Erythroblast (primary cell): ENCODE measurements around the gene RGS1.
"Not testable (repeated sequence)": the region's sequence is repeated elsewhere in the genome, so short reads cannot be mapped to it uniquely, and the experiment has no call there.

Experiments
- DNase-seq, 2 experiments: peaks; one replicate each; lab custom pipeline; 2025; lab: John Stamatoyannopoulos, UW
- GATA1 ChIP-seq: IDR thresholded peaks from 2 replicates; pipeline ENCODE4 v1.6.1; 2011; ENCODE audit warnings: low read depth, mild to moderate bottlenecking, control low read depth, low read length, moderate library complexity
- POLR2A ChIP-seq: IDR thresholded peaks from 2 replicates; pipeline ENCODE4 v1.6.1; 2011; ENCODE audit warnings: mild to moderate bottlenecking, low read length

The RGS1 gene, protein sequence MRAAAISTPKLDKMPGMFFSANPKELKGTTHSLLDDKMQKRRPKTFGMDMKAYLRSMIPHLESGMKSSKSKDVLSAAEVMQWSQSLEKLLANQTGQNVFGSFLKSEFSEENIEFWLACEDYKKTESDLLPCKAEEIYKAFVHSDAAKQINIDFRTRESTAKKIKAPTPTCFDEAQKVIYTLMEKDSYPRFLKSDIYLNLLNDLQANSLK

DNA sequence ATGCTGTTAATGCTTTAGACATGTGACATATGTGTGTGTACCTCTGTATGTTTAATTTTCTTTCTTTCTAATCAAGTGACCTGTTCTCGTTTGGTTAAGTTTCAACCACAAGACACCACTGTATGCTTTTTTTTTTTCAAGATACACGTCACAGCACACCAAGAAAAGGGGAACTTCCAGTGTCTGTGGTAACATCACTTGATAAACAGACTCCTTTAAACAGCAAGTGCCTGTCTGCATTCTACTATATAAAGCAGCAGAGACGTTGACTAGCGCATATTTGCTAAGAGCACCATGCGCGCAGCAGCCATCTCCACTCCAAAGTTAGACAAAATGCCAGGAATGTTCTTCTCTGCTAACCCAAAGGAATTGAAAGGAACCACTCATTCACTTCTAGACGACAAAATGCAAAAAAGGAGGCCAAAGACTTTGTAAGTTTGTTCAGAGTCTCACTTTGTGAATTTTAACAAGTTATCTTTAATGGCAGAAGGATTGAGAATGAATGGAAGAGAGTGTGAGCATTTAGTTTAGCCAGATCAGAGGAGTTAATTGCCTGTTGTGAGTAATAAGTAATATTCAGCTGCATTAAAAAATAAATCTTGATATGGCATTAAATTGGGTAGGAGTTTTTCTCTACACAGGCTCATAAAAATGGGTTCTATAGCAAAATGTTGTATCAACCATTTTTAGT is at the start of gene RGS1:
Gene RGS1, plus strand, starts transcription at position 275 of the 691 bp plus-strand sequence. Its CDS starts 20 bp downstream, at position 295.
- TF ChIP-seq POLR2A = peak; percentile 70
- no peak for TF ChIP-seq GATA1
- DNase-seq = no peak

DNA sequence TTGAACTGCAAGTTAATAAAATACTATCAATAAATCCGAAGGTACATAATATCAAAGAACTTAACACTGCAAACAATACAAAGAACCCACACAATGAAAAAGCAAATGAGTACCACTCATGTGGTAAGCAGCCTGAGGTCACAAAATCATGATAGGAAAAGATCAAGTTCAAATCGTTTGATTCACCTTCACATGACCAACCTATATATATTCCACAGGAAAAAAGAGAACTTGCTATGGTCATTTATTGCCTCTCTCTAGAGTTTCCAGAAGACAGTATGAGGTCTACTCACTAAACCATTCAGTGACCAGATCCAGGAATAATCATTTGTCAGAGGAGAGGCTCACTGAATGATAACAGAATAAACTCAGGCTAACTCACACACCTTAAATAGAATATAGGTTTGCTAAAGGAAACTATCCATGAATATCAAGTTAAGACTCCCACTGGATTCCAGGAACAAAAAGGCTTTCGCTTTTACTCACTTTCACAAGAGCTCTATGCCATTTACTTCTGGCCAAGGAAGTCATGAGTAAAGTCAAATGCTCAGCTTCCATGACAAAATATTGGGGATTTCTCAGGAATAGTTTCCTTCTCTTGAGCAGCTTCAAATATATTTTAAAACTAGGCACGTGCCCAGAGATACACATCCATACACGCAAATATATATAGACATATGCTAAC is 48.3 kb upstream of the RGS1 start:
- DNase-seq = no peak
- TF ChIP-seq GATA1 (no peak), POLR2A (no peak)

DNA sequence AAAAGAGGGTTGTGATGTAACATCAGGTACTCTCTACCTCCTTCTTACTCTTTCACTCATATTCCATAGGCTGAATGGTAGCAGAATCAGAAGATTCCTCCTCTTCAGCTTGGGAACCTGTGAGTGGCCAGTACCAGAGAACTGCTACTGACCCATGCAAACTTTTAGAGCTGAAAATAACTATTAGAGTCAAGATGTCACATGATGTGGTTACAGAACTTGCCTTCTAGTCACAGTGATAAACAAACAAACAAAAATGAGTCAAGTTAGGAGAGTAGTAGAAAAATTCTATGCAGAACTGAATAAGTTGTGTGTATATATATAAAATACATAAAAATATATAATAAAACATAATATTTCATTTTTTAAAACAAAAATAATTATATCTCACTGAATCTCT is 47.6 kb upstream of the RGS1 start:
- no peak for DNase-seq
- TF ChIP-seq GATA1 (no peak), POLR2A (no peak)

DNA sequence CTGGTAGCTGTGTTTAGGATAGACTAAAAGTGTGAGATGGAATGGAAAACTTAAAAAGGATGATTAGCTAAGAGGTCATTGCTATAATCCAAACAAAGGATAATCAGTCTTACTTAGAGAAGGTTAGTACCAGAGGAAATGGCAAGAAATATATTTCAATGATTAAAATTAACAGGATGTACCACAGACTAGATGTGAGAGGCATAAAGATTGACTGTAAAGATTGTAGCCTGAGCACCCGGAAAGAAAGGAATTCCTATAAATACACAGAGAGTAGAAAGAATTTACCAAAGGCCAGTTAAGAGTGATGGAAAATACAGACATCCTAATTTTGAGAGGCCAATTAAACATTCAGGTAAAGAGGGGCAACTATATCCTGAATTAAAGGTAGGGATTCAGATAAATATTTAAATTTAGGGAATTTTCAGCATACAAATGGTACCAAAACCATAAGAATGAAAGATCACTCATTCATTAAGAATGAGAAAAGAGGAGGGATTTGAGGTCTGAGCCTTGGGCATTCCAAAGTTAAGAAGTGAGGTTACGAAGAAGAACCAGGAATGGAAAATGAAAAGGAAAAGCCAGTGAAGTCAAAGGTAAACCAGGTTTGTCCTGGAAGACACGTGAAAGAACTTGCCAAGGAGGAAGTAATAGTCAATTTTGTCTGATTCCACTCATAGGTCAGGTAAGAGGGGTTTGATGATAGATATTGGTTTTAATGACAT is 46.4 kb upstream of the RGS1 start:
- TF ChIP-seq GATA1 (no peak), POLR2A (no peak)
- no peak for DNase-seq

DNA sequence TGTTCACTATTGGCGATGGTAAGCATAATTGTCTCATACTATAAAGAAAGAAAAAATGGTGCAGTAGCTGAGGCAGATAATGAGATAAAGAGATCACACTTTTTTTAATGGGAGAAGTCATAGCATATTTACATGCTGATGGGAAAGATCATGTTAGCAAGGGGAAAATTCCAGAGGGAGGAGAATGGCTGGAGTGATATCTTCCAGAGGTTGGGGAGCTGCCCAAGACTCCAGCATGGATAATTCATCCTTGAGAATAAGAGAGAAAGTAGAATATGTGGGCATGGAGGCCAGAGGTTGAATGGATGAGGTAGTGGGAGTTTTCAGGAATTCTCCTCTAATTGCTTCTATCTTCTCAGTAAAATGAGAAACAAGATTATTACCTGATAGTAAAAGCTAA is 45.8 kb upstream of the RGS1 start:
- DNase-seq = no peak
- no peak for TF ChIP-seq GATA1
- no peak for TF ChIP-seq POLR2A

DNA sequence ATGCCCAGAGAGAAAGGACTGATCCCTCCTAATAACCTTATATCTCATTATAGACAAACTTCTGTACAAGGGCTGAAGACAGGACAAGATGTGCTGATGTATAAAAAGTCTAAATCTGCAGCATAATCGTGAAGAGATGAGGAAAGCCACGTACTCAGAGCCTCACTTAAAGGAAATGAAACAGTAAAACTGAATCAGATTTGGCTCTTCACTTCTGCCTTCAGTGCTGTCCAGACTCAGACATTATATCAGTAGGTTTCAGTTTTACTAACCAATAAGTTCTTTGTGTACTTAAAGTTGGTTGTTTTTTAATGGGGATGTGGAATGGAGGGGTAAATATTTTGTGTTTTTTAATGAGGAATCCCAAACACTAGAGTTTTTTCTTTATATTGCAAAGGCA is 45.3 kb upstream of the RGS1 start:
- DNase-seq = no peak
- TF ChIP-seq GATA1 (no peak), POLR2A (no peak)

DNA sequence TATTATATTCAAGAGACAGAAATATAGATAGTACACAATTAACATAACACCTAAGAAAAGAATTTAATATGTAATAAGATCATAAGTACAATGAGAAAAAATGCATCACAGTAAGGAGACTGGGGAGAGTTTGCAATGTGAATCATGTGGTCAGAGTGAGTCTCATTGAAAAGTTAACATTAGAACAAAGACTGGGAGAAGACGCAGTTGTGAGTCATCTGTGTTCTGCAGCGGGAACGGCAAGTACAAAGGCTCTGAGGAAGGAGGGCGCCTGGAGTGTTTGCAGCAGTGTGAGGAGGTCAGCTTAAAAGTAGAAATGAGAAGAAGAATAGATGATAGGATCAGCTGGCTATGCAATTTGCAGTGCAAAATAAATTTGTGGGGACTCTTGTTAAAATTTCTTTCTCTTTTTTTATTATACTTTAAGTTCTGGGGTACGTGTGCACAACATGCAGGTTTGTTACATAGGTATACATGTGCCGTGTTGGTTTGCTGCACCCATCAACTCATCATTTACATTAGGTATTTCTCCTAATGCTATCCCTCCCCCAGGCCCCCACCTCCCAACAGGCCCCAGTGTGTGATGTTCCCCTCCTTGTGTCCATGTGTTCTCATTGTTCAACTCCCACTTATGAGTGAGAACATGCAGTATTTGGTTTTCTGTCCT is 44.4 kb upstream of the RGS1 start:
- DNase-seq = not testable (repeated sequence)

DNA sequence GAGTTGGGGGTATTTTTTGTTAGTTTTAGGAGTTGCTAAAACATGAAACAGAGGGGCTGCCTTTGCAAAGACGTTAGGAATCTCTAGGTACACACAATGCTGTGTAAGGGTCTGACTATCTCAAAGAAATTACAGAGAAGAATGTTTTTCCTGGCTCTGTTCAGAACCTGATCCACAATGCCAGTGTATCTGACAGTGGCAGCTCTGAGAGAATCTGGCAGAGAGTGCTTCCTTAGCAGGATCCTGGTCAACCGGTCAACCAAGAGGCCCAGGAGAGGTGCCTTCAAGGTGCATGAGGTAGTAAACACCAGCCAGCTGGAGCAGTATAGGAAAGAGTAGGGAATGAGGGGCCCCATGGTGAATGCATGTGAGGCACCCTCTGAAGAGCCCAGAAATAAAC is 40.9 kb upstream of the RGS1 start:
- TF ChIP-seq POLR2A (no peak), GATA1 (no peak)
- no peak for DNase-seq

DNA sequence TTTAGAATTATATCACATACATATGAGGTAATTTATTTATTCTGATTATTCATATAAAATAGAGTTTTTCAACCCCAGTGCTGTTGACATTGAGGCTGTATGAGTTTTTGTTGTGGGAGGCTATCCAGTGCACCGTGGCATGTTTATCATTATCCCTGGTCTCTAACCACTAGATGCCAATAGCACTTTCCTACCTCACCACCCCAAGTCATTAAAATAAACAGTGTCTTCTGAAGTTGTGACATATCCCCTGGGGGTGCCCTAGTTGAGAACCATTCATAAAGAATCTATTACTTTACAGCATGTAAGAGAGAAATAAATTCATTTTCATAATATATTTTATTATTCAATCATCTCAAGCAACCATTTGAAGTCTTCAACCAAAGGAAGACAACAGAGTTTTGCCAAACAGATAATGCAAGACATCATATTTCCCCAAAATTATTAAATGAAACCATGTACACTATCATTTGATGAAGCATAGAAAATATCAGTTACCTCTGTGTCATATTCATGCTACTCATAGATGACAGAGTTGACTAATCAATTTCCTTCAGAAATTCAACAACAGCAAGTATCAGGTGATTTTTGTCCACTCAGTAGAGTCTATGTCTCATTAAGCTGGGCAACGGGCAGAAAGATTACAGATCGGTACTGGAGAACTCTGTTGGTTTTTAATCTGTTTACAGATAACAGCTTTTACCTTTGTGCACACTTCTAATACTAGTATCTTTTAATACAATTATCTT is 39.5 kb upstream of the RGS1 start:
- no peak for DNase-seq
- TF ChIP-seq GATA1 = no peak
- no peak for TF ChIP-seq POLR2A

DNA sequence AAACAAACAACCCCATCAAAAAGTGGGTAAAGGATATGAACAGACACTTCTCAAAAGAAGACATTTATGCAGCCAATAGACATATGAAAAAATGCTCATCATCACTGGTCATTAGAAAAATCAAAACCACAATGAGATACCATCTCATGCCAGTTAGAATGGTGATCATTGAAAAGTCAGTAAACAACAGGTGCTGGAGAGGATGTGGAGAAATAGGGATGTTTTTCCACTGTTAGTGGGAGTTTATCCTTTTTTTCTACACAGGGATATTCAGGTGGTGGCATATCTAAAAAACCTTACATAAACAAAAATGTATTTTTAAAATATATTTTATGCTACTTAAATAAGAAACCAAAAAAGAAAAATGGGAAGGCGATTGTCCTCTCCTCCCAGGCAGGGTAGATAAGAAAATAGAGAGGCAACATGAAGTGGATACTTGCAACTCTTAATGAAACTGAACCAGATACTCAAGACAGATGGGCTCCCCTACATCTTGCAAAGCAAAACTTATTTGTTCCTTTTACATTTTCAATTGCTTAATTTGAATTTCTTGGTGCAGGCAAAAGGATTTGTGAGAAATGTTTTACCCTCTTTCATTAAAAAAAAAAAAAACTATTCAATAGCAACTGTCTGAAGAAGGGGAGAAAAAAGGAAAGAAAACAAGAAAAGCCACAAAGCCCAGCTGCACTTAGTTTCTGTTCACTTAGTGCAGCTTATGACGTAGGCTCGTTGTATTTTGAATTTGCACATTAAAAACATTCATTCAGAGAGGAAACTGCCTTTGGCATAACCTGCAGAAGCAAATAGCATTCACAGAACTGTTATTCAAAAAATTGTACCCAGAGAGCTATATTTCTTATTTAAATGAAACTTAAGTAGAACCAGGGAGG is 36.9 kb upstream of the RGS1 start:
- no peak for DNase-seq
- TF ChIP-seq GATA1 (no peak), POLR2A (no peak)

DNA sequence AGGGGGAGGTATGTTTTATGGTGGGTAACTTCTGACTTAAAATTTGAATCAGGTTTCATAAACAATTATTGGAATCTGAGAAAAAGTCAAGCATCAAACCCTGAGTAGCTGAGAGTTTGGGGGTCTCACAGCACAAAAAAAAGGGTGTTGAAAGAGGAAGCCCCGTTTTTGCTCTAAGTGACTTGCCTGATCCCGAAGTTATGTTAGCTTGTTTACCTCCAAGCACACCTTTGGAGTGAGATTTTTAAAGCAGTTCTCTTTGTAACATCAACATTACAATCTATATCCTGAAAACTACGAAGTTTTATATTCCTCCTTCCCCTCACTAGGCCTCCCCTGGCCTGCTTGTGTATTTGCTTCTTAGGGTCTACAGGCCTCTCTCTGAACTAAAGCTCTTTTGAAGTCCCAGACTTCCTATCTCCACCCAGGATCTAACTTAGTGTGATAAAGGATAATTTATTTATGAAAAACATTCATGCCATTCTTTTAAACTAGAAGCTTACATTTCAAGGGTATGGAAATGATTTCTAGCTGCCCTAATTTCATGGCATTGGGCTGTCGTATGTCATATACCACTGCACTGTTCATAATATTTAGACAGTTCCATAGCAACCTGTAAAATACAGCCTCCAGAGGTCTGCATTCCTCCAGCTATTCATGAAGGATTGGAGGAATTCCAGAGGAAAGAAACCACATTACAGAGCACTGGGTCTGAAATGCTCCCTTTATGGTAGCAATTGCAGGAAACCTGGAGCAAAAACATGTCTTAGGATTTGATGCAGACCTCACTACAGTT is 36.1 kb upstream of the RGS1 start:
- no peak for DNase-seq

More for the DNA sequence above, 36.1 kb upstream of the RGS1 start:
- no peak for TF ChIP-seq GATA1
- TF ChIP-seq POLR2A = no peak
